ENCODE measurements around the gene CTNND2.
"Not testable (repeated sequence)": the region's sequence is repeated elsewhere in the genome, so short reads cannot be mapped to it uniquely, and the experiment has no call there.

Gene CTNND2

DNA sequence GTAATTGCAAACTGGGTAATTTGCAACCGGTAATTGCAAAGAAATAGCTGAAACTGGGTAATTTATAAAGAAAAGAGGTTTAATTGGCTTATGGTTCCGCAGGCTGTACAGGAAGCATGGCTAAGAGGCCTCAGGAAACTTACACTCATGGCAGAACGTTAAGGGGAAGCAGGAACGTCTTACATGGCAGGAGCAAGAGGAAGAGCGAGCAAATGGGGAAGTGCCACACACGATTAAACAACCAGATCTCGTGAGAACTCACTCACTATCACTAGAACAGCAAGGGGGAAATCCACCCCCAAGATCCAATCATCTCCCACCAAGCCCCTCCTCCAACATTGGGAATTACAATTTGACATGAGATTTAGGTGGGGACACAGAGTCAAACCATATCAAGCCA lies 590.6 kb downstream of the CTNND2 start:
- DNase-seq (ENCODE audit: low spot score): not testable (repeated sequence)

DNA sequence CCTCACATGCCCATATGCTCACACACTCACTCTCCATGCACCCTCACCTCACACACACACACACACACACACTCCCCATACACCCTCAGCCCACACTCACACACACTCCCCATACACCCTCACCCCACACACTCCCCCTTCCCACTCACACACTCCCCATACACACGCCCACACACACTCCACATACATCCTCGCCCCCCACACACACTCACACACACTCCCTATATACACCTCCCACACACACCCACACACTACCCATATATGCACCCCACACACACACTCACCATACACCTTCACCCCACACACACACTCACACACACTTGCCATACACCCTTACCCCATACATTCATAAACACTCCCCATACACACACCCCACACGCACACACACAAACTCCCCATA lies 592.5 kb downstream of the CTNND2 start:
- DNase-seq (ENCODE audit: low spot score): no peak

DNA sequence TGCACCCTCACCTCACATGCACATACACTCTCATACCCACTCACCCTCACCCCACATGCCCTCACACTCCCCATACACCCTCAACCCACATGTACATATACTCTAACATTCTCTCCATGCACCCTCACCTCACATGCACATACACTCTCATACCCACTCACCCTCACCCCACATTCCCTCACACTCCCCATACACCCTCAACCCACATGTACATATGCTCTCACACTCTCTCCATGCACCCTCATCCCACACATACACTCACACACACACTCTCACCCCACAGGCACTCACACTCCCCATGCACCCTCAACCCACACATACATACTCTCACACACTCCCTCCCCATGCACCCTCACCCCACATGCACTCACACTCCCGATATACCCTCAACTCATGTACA lies 593.0 kb downstream of the CTNND2 start:
- no peak for DNase-seq (ENCODE audit: low spot score)

DNA sequence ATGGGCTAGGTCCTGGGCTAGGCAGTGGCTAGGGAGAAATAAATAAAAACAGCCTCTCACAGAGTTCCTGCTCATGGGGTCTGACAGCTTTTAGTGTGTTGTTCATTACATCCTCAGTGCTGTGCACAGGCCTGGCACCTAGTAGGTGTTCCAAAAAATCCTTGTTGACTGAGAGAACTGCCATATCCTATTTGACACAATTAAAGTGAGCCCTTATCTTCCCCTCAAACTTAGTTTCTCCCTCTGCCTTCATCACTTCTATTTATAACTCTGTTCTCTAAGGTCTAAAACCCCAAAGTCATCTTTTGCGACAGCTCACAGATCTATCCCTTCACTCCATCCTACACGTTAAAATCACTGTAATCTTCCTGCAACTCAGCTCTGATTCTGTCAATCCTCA lies 594.1 kb downstream of the CTNND2 start:
- no peak for DNase-seq (ENCODE audit: low spot score)

DNA sequence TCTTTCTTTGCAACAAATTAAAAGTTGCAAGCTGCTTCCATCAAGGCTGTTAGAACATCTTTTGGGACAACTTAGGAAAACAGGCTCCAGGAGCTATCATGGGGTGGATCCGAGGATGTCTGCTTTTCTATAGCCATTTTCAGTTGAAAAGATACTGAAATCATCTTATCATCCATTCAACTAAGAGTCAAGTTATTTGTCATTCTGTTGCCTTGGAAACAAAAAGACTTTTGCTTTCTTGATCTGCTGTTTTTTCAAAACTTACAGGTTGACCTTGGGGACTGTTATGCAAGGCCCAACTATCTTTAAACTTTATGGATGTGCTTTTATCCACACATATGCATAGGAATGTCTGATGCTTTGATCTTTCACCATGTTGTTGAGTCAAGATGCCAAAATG lies 597.9 kb downstream of the CTNND2 start:
- DNase-seq (ENCODE audit: low spot score): no peak

DNA sequence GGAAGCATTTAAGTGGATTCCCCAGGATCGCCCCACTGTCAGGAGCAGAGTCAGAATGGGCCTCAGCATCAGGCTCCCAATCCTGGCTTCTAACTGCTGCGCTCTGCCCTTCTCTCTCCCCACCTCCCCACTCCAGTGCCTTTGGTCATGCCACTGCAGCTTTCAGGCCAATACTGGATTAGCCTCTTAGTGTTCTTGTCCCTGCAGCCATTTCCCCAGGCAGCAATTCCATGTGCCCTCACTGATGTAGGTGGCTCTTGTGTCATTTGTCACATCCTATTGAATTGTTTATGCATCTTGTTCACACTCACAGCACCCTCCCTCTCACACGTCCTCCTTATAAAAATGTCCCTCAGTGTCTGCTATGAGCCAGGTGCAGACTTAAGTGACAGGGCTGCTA lies 599.0 kb downstream of the CTNND2 start:
- DNase-seq (ENCODE audit: low spot score): no peak

DNA sequence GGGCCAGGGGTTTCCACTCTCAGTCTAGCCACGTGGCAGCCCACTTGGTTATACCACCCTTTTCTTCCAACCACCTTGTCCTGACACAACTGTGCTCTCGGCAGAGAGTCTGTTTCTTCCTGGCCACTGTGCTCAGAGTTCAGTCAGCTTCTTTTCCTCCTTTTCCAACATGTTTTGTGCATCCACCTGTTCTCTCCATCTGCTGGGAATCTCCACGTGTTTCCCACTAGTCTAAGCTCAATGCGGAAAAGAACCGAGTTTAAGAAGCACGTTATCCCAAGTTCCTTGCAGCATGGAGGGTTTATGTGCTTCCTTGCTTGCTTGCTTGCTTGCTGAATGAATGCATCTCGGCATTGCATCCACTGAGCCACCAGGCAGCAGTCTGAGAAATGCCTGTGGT lies 599.6 kb downstream of the CTNND2 start:
- no peak for DNase-seq (ENCODE audit: low spot score)

DNA sequence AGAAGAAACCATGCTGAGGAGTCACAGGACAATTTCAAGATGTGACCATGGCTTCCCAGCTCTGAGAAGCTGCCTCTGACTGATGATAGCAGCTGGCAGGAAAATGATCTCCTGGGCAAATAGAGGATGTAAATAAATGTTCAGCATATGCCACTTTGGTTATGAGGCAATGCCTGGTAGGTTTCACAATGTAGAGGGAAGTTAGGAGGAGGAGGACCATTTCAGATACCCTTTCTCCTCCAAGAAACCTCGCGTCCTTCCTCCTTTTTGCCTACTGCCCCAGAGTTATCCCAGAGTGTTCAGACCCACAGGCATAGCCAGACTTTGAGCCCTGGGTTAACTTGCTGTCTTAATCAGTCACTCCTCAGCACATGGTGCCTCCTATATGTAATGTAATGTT lies 601.6 kb downstream of the CTNND2 start:
- DNase-seq (ENCODE audit: low spot score): no peak

DNA sequence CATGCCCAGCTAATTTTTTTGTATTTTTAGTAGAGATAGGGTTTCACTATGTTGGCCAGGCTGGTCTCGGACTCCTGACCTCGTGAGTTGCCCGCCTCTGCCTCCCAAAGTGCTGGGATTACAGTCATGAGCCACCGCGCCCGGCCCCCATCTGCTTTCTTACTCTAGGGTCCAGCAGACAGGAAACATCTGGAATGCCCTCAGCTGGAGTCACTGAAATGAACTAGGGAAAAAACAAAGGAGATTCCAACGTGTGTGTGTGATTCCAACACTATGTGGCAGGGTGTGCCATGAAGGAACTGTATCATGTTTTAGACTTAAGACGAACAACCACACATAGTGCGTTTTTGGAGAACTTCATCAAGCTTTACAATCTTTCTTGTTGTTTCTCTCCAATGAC lies 603.1 kb downstream of the CTNND2 start:
- DNase-seq (ENCODE audit: low spot score): no peak

DNA sequence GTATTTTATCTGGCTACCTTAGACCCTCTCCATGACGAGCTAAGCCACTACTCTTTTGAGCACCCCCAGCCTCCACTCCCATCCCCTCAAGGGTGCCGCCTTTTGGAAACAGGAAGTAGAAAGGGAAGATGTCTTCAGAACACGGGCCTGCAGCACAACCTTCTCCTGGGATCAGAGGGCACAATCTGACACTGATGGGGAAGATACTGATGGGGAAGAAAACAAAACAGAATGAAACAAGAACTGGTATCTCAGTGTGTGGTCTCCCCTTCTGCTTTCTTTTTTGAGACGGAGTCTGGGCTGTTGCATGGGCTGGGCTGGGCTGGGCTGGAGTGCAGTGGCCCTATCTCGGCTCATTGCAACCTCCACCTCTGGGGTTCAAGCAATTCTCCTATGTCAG lies 603.5 kb downstream of the CTNND2 start:
- DNase-seq (ENCODE audit: low spot score): no peak

DNA sequence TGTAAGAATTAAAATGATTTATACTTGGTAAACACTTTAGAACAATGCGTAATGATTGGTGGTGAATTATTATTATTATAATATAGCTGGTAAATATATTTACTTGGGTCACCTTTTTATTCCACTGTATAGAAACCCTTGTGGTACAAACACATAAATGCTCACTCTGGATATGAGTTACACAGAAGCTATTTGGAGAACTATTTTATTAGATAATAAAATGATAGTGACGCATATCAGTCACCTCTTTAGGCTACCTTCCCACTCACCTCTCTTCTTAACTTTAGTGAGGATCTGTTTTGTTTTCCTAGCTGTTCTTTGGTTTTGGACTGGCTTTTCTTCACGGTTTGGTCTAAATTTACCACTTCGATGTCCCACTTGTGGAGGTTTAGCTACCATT lies 605.4 kb downstream of the CTNND2 start:
- no peak for DNase-seq (ENCODE audit: low spot score)

DNA sequence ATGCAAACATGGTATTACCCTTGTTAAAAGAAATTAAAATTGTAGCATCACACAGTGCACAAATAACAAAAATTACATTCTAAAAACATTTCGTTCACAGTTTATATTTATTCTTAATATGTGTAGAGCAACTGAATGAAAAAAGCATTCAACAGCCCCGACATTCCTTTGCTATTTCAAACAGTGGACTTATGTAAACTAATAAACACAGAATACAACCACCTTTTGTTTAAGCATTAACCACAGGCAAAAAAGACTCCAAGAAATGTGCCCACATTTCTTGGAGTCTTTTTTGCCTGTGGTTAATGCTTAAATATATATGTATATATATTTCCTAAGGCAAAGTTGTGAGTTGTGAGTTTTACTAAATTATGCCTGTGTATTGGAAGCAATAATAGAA lies 610.7 kb downstream of the CTNND2 start:
- no peak for DNase-seq (ENCODE audit: low spot score)

DNA sequence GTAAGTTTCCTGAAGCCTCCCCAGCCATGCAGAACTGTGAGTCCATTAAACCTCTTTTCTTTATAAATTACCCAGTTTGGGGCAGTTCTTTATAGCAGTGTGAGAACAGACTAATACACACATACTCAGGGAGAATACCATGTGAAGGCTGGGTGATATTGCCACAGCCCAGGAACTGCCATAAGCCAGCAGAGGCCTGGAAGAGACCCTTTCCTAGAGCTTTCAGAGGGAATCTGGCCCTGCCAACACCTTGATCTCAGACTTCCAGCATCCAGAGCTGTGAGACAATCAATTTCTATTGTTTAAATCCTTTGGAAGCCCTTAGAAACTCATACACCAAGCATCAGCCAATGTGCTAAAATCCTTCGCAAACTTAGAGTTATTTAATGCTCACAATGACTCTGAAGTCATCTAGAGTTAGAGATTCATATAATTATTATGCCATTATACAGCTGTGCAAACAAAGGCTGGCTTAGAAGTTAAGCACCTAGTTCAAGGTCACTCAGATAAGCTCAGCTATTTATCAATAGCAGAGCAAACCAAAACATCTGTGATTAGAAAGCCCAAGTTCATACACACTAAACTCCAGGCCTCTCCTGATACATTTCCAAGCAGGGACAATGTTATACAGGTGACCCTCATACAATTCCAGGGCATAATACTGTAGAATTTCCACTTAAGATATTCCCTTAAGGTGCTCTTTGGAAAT lies 611.4 kb downstream of the CTNND2 start:
- DNase-seq (ENCODE audit: low spot score): no peak

DNA sequence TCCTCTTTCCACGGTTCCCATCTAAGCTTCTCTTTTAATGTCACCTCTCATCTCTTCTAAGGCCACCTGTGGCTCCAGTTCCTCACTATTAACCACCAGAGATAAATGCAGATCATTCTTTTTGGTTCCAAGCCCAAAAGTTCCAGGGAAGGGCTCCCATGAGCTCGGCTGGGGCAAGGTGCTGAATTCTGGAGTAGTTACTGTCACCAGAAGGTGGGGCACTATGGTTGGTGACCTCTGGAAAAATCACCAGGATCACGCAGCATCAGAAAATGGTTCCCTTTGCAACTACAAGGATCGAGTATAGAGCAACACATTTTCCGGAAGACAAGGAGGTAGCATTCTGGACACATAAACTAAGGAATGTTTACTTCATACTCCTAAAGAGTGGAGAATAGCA lies 614.5 kb downstream of the CTNND2 start:
- no peak for DNase-seq (ENCODE audit: low spot score)

DNA sequence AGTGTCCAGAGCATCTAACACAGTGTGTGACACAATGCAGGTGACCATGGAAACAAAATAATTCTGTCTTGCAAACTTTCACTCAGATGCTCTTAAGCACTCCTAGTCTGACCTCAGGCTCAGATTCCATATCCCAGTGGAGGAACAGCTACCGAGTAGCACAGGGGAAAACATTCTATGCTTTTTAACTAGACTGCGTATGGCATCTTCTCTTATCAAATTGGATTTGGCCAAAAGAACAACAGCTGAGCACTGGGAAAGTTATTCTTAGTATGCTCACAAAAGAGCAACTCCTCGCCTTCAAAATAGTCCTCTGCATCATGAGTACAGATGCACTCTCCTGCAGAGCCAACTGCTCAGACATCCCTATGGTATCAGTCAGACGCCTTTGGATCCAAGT lies 615.0 kb downstream of the CTNND2 start:
- DNase-seq (ENCODE audit: low spot score): no peak

DNA sequence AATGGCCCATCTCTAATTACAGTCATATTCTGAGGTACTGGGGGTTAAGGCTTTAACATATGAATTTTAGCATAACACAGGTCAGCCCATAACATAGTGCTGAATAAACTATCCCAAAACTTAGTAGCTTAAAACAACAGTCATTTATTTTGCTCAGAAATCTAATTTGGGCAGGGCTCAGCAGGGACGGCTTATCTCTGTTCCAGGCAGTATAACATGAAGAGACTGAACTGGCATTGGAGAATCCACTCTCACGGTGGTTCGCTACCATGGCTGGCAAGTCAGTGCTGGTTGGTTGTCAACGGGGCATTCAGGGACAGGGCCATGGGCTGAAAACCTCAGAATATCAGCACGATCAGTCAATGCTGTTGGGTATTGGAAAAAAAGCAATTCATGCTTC lies 622.4 kb downstream of the CTNND2 start:
- no peak for DNase-seq (ENCODE audit: low spot score)

DNA sequence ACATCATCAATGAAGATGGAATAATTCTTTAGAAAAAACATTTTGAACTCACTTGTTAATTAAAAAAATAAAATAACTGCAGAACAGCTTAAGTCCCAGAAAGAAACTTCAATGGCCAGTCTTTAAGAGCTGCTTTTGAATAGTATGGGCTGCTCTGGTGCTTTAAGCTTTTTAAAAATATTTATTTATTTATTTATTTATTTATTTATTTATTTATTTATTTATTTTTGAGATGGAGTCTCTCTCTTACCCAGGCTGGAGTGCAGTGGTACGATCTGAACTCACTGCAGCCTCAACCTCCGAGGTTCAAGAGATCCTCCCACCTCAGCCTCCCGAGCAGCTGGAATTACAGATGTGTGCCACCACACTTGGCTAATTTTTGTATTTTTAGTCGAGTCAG lies 626.9 kb downstream of the CTNND2 start:
- DNase-seq (ENCODE audit: low spot score): no peak

DNA sequence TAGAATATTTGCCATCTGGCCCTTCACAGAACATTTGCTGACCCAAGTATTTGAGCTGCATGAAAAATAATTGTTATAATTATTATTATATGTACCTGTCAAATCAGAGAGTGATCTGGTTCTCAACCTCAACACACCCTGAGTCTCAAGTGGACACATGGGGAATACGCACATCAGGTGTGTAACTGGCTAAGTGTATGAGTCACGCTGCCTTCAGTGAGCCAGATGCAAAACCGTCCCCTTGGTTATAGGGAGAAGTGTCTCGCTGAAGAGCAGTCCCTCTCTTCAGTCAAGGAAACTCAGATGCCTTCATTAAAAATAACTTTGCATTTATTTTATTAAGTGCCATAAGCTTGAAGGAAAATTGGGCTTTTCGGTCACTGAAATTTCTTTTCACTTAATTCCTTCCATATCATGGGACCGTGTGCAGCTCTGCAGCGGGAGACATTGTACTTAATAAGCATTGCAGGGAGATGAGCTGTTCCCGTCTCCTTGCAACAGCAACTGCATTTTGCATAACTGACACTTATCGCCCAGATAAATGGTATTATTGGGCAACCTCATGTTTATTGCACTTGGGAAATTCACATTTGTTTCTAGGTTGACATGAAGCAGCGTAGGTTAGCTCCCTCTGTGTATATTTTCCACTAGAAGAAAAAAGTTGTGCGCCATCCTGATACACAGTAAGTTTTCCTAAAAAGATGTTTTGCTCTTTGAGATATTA lies 630.9 kb downstream of the CTNND2 start:
- DNase-seq (ENCODE audit: low spot score): no peak

DNA sequence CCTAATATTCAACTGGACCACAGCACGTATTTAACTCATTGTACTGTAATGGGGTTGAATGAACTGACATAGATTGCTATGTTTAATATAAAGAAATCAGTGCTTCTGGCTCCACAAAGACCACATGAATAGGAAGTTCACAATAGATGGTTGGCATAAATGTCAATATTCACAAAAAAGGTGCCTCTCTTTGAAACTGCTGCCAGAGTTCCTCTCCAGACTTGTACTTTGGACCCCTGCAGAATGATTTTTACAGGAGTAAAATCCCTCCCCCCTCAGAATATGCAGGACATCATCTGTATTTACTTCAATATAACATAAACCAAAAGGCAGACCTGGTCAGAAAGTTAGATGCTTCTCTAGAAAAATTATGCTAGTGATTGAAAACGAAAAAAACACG lies 634.7 kb downstream of the CTNND2 start:
- no peak for DNase-seq (ENCODE audit: low spot score)

DNA sequence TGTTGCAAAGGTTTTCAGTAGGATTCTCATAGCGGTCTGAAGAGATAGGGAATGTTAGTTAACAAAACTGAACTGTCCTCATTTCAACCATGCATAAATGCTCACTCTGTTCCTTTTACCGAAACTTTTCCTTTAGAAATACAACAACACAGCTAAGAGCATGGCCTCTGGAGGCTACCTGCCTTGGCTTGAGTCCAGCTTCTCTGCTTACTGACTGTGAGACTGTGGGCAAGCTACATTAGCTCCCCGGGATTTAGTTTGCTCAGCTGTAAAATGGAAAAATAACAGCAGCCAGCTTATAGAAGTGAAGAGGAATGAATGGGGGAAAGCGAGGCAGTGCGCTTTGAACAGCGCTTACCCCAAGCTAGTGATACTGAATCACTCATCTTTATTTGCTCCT lies 635.4 kb downstream of the CTNND2 start:
- DNase-seq (ENCODE audit: low spot score): no peak

DNA sequence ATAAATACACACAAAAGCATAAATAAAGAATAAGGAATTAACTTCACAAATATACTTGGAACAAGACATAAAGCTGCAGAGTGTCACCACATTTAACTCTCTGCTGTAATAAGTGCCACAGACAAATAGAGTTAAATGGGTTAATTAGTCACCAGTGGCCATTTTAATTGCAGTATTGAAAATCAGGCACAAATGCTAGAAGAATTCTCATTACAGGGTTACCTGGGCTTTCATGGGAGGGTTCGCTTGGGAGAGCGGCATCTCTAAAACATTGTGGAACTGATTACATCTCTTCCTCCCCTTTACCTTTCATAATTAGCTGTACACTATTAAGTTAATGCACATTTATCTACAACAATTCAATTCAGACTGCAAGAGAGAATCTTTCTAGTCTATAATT lies 637.9 kb downstream of the CTNND2 start:
- no peak for DNase-seq (ENCODE audit: low spot score)

DNA sequence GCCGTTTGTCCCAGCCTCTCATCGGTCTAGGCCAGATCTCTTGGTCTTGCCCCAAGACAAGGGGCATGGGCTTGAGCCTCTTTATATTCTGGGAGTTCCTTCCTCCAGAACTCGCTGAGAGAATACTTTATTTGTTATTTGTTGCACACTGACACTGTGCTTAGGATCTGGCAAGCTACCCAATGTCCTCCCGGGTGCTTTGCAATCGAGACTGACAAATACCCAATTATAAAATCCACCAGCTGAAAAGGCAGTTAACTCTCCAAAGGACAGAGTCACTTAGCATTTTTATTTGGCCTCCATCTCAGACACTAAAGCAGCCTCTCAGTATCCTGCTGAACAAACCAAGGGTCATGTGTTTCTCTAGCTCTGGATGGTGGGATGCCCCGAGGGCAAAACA lies 643.0 kb downstream of the CTNND2 start:
- DNase-seq (ENCODE audit: low spot score): no peak

DNA sequence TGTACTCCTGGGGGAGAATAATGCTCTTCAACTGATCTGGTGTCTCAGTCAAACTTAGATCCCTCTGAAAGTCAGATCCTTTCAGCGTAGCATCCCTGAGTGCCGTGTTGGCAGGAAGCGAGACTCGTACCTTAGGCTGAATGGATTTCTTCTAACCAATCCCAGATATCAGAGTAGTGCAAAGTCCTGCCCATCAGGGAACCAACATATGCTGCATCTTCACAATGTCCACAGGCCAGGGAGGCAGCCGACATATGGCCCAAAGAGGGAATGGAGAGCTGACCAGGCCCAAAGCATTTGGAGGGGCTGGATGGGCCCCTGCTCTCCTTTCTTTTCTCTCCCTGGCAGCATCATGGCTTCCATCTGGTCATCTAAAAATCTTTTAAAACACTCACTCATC lies 646.2 kb downstream of the CTNND2 start:
- DNase-seq (ENCODE audit: low spot score): no peak

DNA sequence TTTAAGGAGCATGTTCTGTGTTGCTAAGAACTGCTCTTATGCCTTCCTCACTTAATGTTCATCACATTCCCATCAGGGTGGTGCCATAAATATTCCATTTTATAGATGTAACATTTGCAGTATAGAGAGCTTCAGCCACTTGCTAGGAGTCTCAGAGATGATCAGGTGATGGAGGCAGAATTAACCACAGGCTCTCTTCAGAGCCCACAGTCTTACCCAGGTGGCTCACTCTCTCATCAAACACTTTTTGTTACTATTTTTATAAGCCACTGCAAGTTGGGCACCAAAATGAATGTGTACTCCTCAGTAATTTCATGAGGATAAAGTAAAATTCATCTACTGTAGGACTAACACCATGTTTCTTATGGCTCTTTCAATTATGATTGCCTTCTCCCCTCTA lies 651.7 kb downstream of the CTNND2 start:
- no peak for DNase-seq (ENCODE audit: low spot score)
